Peyer's patch (tissue), 4 donors: ENCODE data around the gene KATNBL1. TPM values are rescaled to one million over a fixed set of nuclear protein-coding genes. Genes with fewer than 3 reads are reported as not detected.

ENCODE experiments used
- DNase-seq, 3 donors: peaks; one replicate each; pipeline ENCODE4 v3.0.0-alpha.2; 2017 to 2019
- H3K27ac ChIP-seq, 4 donors: fragments of 200-600 bp; sonication (generic); one replicate each; pipeline ENCODE4 v1.5.1; 2016 to 2019
- H3K27me3 ChIP-seq, 2 donors: fragments of 200-600 bp; sonication (generic); one replicate each; pipeline ENCODE4 v1.5.1; 2019
- H3K36me3 ChIP-seq, 3 donors: fragments of 200-600 bp; sonication (generic); one replicate each; pipeline ENCODE4 v1.5.1; 2016 to 2019
- H3K4me1 ChIP-seq, 4 donors: fragments of 200-600 bp; sonication (generic); one replicate each; pipeline ENCODE4 v1.5.1; 2016 to 2019
- H3K4me3 ChIP-seq, 4 donors: fragments of 200-600 bp; sonication (generic); 1 replicate in 3 of 4; 2 replicates in 1 of 4; pipeline ENCODE4 v1.5.1; 2016 to 2019; ENCODE audit warnings: mild to moderate bottlenecking in 1 of 4
- H3K9me3 ChIP-seq, 4 donors: fragments of 200-600 bp; sonication (generic); one replicate each; pipeline ENCODE4 v1.5.1; 2016 to 2019; ENCODE audit warnings: mild to moderate bottlenecking in 1 of 4
- CTCF ChIP-seq, 6 experiments: fragments of 450-650 bp in 4 of 6; fragments of 200-600 bp in 2 of 6; sonication (generic) in 1 of 6; IDR thresholded peaks; one replicate each; pipeline ENCODE4 v1.5.1; 2017 to 2019; ENCODE audit warnings: antibody characterized with exemption in 6 of 6, mild to moderate bottlenecking in 3 of 6, moderate library complexity in 1 of 6
- POLR2A ChIP-seq, 2 donors: fragments of 450-650 bp; IDR thresholded peaks; one replicate each; pipeline ENCODE4 v1.5.1; 2017; ENCODE audit warnings: antibody characterized with exemption in 2 of 2, mild to moderate bottlenecking in 2 of 2, moderate library complexity in 2 of 2
- total RNA-seq, 4 donors: library from RNA; depleted of rRNA; stranded (reverse); fragments of >200 nt; gene quantifications; one replicate each; pipeline ENCODE4 v1.1.0, GENCODE V29; 2016

Gene KATNBL1
- total RNA-seq, 4 donors from 2014 or later: 40.6 to 76.7 (median 50.1) TPM

GRCh38 chr15:34109797-34110663 lies 99.9 kb downstream of the KATNBL1 start:
- H3K27me3 ChIP-seq: no peaks in the 10 kb centered on the region
- no peaks in the 10 kb centered on the region for H3K4me1 ChIP-seq
- H3K4me3 ChIP-seq: no peak overlapping the region
- no peak for DNase-seq
- TF ChIP-seq CTCF (IDR thresholded peaks at IDR 0.05) (peak in 5 of 6 experiments; percentile 27 to 52 (median 43)), POLR2A (IDR thresholded peaks at IDR 0.05) (no peak)
- H3K9me3 ChIP-seq: no peaks in the 10 kb centered on the region
- H3K36me3 ChIP-seq: no peaks in the 10 kb centered on the region
- H3K27ac ChIP-seq: no peak overlapping the region

GRCh38 chr15:34107315-34107714 lies 102.6 kb downstream of the KATNBL1 start:
- Histone ChIP-seq H3K4me3 (no peak overlapping the region), H3K27ac (no peak overlapping the region), H3K9me3 (no peaks in the 10 kb centered on the region), H3K4me1 (peaks cover 0 to 5% (median 0%) of the 10 kb centered on the region in 4 donors), H3K27me3 (no peaks in the 10 kb centered on the region), H3K36me3 (no peaks in the 10 kb centered on the region)
- no peak for DNase-seq
- no peak for TF ChIP-seq POLR2A (IDR thresholded peaks at IDR 0.05)
- TF ChIP-seq CTCF (IDR thresholded peaks at IDR 0.05): no peak

- no peak for DNase-seq
- Histone ChIP-seq H3K4me1 (peaks cover 0 to 5% (median 0%) of the 10 kb centered on the region in 4 donors), H3K36me3 (no peaks in the 10 kb centered on the region), H3K27ac (no peak overlapping the region), H3K27me3 (no peaks in the 10 kb centered on the region), H3K4me3 (no peak overlapping the region), H3K9me3 (no peaks in the 10 kb centered on the region)
- no peak for TF ChIP-seq CTCF (IDR thresholded peaks at IDR 0.05)
- no peak for TF ChIP-seq POLR2A (IDR thresholded peaks at IDR 0.05)
Observed at GRCh38 chr15:34106423-34106822, 103.5 kb downstream of the KATNBL1 start.

GRCh38 chr15:34102175-34102925 lies 107.5 kb downstream of the KATNBL1 start:
- no peak for TF ChIP-seq POLR2A (IDR thresholded peaks at IDR 0.05)
- Histone ChIP-seq H3K36me3 (no peaks in the 10 kb centered on the region), H3K4me3 (peak overlapping the region; percentile 72 to 92 (median 76)), H3K9me3 (no peaks in the 10 kb centered on the region), H3K27ac (peak overlapping the region; percentile 77 to 80 (median 78)), H3K27me3 (no peaks in the 10 kb centered on the region), H3K4me1 (peaks cover 0 to 21% (median 2%) of the 10 kb centered on the region in 4 donors)
- no peak for DNase-seq

GRCh38 chr15:34101366-34102174 lies 108.3 kb downstream of the KATNBL1 start, which contains the start of the genes EMC7 and PGBD4:
TSS of gene EMC7 (minus strand) at chr15:34101862. CDS start at chr15:34101839, 23 bp downstream.
TSS of gene PGBD4 (plus strand) at chr15:34102083. CDS start at chr15:34102532, 449 bp downstream.
- Histone ChIP-seq H3K9me3 (no peaks in the 10 kb centered on the region), H3K27me3 (no peaks in the 10 kb centered on the region), H3K36me3 (no peaks in the 10 kb centered on the region), H3K4me3 (peak within 1 kb of the TSS; percentile 72 to 92 (median 76)), H3K27ac (peak within 1 kb of the TSS; percentile 77 to 80 (median 78)), H3K4me1 (peaks cover 0 to 21% (median 2%) of the 10 kb centered on the region in 4 donors)
- TF ChIP-seq CTCF (IDR thresholded peaks at IDR 0.05) (peak in 1 of 6 experiments; percentile 17), POLR2A (IDR thresholded peaks at IDR 0.05) (peak; percentile 82 to 89)
- peak; percentile 97 to 99 (median 99) for DNase-seq
